Suprapubic skin (tissue), 3 donors: ENCODE measurements around the gene IGFBP3.
A peak's percentile ranks its signal among the peaks of the same experiment; 100 is the strongest.

Source experiments
- POLR2A ChIP-seq, 2 donors: fragments of 450-650 bp; IDR thresholded peaks; one replicate each; pipeline ENCODE4 v1.6.1; 2017; ENCODE audit warnings: antibody characterized with exemption in 2 of 2, mild to moderate bottlenecking in 2 of 2, moderate library complexity in 2 of 2
- TF ChIP-seq, protein P1 (sequence below), 2 donors: fragments of 200-600 bp in 1 of 2; fragments of 450-650 bp in 1 of 2; sonication (generic) in 1 of 2; IDR thresholded peaks; one replicate each; pipeline ENCODE4 v1.5.1; 2016 to 2019; ENCODE audit warnings: antibody characterized with exemption in 2 of 2, mild to moderate bottlenecking in 1 of 2, moderate library complexity in 1 of 2

DNA sequence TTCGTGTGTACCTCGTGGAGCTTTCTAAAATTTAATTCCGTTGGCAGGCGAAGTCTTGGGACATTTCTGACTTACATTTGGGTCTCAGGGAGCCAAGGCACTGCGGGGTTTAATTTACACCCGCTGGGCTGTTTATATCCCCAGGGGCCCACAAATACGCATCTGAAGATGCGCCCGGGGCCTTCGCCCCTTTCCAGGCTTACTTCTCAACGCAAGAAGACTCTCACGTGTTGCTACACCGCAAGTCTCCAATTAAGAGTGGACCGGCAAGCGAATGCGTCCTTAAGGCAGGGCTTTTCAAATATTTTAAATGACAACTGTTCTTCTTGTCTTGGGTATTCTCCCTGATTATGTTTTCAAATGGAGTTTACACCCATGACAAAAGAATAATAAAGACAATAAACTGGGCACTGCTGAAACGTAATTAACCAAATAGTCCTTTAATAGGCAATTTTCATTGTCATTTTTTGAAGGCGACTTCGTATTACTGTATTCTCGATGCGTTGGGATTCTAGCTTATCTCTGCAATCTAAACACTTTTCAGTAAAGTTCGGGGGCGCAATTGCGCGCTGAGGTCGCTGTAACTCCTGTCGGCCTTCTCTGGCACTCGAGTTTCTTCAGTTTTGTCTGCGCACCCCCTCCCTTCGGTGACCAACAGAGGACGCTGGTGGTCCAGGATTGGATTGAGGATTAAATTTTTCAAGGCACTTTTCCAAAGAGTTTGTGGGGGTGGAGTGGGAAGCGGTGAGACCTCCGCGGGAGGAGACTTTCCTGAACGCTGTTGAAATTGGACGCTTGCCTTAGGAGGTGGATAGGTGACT lies 837 bp upstream of the IGFBP3 start:
- TF ChIP-seq, protein P1, sequence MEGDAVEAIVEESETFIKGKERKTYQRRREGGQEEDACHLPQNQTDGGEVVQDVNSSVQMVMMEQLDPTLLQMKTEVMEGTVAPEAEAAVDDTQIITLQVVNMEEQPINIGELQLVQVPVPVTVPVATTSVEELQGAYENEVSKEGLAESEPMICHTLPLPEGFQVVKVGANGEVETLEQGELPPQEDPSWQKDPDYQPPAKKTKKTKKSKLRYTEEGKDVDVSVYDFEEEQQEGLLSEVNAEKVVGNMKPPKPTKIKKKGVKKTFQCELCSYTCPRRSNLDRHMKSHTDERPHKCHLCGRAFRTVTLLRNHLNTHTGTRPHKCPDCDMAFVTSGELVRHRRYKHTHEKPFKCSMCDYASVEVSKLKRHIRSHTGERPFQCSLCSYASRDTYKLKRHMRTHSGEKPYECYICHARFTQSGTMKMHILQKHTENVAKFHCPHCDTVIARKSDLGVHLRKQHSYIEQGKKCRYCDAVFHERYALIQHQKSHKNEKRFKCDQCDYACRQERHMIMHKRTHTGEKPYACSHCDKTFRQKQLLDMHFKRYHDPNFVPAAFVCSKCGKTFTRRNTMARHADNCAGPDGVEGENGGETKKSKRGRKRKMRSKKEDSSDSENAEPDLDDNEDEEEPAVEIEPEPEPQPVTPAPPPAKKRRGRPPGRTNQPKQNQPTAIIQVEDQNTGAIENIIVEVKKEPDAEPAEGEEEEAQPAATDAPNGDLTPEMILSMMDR (IDR thresholded peaks at IDR 0.05), result peak; percentile 59 to 82
- TF ChIP-seq POLR2A (IDR thresholded peaks at IDR 0.05), result no peak
